D721Med (cell line): ENCODE results near the gene CLDN12.

Experiments
- DNase-seq: peaks from one replicate; pipeline ENCODE4 v3.0.0; 2011; ENCODE audit warnings: low spot score; ENCODE audit not compliant: insufficient read length
- FAIRE-seq: peaks from 2 replicates; lab custom pipeline; 2011; peaks lifted over from hg19 to GRCh38; lab: Jason Lieb, UNC
- CTCF ChIP-seq: IDR thresholded peaks from 2 replicates; pipeline ENCODE4 v1.5.1; 2012; ENCODE audit warnings: mild to moderate bottlenecking, control low read depth; ENCODE audit not compliant: insufficient read depth; ENCODE audit errors: missing control alignments

CLDN12 gene

GRCh38 chr7:90403174-90404113 is at the start of gene CLDN12:
Gene CLDN12 (plus strand): TSS chr7:90403461. CDS start chr7:90412677, 9,216 bp downstream.
- peak; percentile 63 for FAIRE-seq
- DNase-seq, result peak; percentile 34
- no peak for TF ChIP-seq CTCF

GRCh38 chr7:90383422-90383821 is 19.8 kb upstream of the CLDN12 start:
- TF ChIP-seq CTCF, result no peak
- no peak for DNase-seq
- FAIRE-seq, result no peak

- DNase-seq (no peak), FAIRE-seq (no peak)
- TF ChIP-seq CTCF, result no peak
Measured at GRCh38 chr7:90383861-90384260, 19.4 kb upstream of the CLDN12 start.

GRCh38 chr7:90384433-90384832 is 18.8 kb upstream of the CLDN12 start:
- DNase-seq (no peak), FAIRE-seq (no peak)

GRCh38 chr7:90387470-90388240 is 15.6 kb upstream of the CLDN12 start:
- TF ChIP-seq CTCF, result no peak
- FAIRE-seq (no peak), DNase-seq (no peak)

More at GRCh38 chr7:90384433-90384832, 18.8 kb upstream of the CLDN12 start:
- TF ChIP-seq CTCF, result no peak

- no peak for TF ChIP-seq CTCF
- FAIRE-seq, result no peak
- no peak for DNase-seq
Measured at GRCh38 chr7:90390926-90391325, 12.3 kb upstream of the CLDN12 start.
